ENCODE data around the gene MAT1A.
"Not testable (repeated sequence)": the region's sequence is repeated elsewhere in the genome, so short reads cannot be mapped to it uniquely, and the experiment has no call there.

- TF ChIP-seq, protein P1, sequence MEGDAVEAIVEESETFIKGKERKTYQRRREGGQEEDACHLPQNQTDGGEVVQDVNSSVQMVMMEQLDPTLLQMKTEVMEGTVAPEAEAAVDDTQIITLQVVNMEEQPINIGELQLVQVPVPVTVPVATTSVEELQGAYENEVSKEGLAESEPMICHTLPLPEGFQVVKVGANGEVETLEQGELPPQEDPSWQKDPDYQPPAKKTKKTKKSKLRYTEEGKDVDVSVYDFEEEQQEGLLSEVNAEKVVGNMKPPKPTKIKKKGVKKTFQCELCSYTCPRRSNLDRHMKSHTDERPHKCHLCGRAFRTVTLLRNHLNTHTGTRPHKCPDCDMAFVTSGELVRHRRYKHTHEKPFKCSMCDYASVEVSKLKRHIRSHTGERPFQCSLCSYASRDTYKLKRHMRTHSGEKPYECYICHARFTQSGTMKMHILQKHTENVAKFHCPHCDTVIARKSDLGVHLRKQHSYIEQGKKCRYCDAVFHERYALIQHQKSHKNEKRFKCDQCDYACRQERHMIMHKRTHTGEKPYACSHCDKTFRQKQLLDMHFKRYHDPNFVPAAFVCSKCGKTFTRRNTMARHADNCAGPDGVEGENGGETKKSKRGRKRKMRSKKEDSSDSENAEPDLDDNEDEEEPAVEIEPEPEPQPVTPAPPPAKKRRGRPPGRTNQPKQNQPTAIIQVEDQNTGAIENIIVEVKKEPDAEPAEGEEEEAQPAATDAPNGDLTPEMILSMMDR (IDR thresholded peaks at IDR 0.05; ENCODE audit: insufficient read depth, low read length) = not testable (repeated sequence)
- not testable (repeated sequence) for TF ChIP-seq REST (IDR thresholded peaks at IDR 0.05; ENCODE audit: insufficient replicate concordance, low read depth)
Measured at GRCh38 chr10:80250399-80250798, 39.1 kb downstream of the MAT1A start.

Data from HL-60 (cell line).